GM12878 (cell line): ENCODE measurements around the gene TRAPPC12. TPM values are rescaled to one million over a fixed set of nuclear protein-coding genes. Genes with fewer than 3 reads are reported as not detected.

Experiments used
- ATAC-seq: fragments of 200-7000 bp; cut with Tn5 transposase; 3 replicates; pipeline ENCODE4 v1.9.1; 2020; ENCODE audit warnings: mild to moderate bottlenecking, moderate library complexity
- BruUV-seq: library from RNA; stranded (reverse); fragments of 400-500 nt; replicated peaks from 2 replicates; lab custom pipeline; 2021; lab: Mats Ljungman, UMichigan
- CTCF ChIA-PET: fragments of 300-600 bp; sonication (Branson Sonifier 250); formaldehyde crosslinking; extraction: SDS; loops from one replicate; lab custom pipeline; 2021; ENCODE audit warnings: inconsistent platforms; lab: Yijun Ruan, JAX
- POLR2A ChIA-PET: fragments of 350-600 bp; formaldehyde crosslinking; extraction: SDS; loops from one replicate; lab custom pipeline; 2021; ENCODE audit warnings: inconsistent platforms; lab: Charles Lee
- RAD21 ChIA-PET: fragments of 300-600 bp; sonication (Branson Sonifier 250); formaldehyde crosslinking; loops from one replicate; lab custom pipeline; 2023; ENCODE audit warnings: antibody characterized with exemption; ENCODE audit not compliant: unreplicated experiment; lab: Charles Lee
- SMC1A ChIA-PET: fragments of 300-600 bp; sonication (Branson Sonifier 250); formaldehyde crosslinking; loops from one replicate; lab custom pipeline; 2023; ENCODE audit not compliant: unreplicated experiment, uncharacterized antibody; lab: Charles Lee
- DNase-seq: peaks from one replicate; pipeline ENCODE4 v3.0.0-alpha.2; 2011; ENCODE audit warnings: low read depth, low spot score
- FAIRE-seq: peaks from 3 replicates; lab custom pipeline; 2011; peaks lifted over from hg19 to GRCh38; lab: Jason Lieb, UNC
- H2AFZ ChIP-seq: 2 replicates; pipeline ENCODE4 v1.6.0; 2011; ENCODE audit warnings: low read depth, low read length, control low read depth; ENCODE audit not compliant: control insufficient read depth
- H3K27ac ChIP-seq: 2 replicates; pipeline ENCODE4 v1.5.1; 2011; ENCODE audit warnings: control low read depth; ENCODE audit not compliant: control insufficient read depth, insufficient read depth
- H3K27me3 ChIP-seq, 2 experiments: replicated peaks in 1 of 2; 2 replicates each; pipeline versions ENCODE4 v1.6.0 to v1.6.1; 2011; ENCODE audit warnings: low read length in 1 of 2; ENCODE audit not compliant: control insufficient read depth in 2 of 2, insufficient read depth in 2 of 2
- H3K36me3 ChIP-seq, 2 experiments: 2 replicates each; pipeline ENCODE4 v1.5.1; 2011; ENCODE audit warnings: low read length in 1 of 2; ENCODE audit not compliant: control insufficient read depth in 2 of 2, insufficient read depth in 2 of 2
- H3K4me1 ChIP-seq: 2 replicates; pipeline ENCODE4 v1.6.1; 2011; ENCODE audit warnings: mild to moderate bottlenecking, low read length, moderate library complexity, mixed read lengths; ENCODE audit not compliant: control insufficient read depth, insufficient read depth
- H3K4me2 ChIP-seq: 2 replicates; pipeline ENCODE4 v1.6.0; 2011; ENCODE audit warnings: control low read depth; ENCODE audit not compliant: control insufficient read depth, insufficient read depth
- H3K4me3 ChIP-seq: fragments of 200-600 bp; sonication (generic); 2 replicates; pipeline ENCODE4 v1.5.1; 2016
- H3K79me2 ChIP-seq: 2 replicates; pipeline ENCODE4 v1.6.0; 2011; ENCODE audit warnings: low read length; ENCODE audit not compliant: control insufficient read depth, insufficient read depth
- H3K9ac ChIP-seq: 2 replicates; pipeline ENCODE4 v1.8.0; 2011; ENCODE audit warnings: low read length, control low read depth, mixed read lengths; ENCODE audit not compliant: control insufficient read depth, insufficient read depth
- H3K9me3 ChIP-seq: replicated peaks from 3 replicates; pipeline ENCODE4 v1.5.1; 2011; ENCODE audit warnings: mild to moderate bottlenecking, low read length; ENCODE audit not compliant: control insufficient read depth, insufficient read depth
- H4K20me1 ChIP-seq: 2 replicates; pipeline ENCODE4 v1.6.0; 2011; ENCODE audit not compliant: control insufficient read depth, insufficient read depth
- CBX5 ChIP-seq: sonication (generic); IDR thresholded peaks from 2 replicates; pipeline ENCODE4 v1.6.1; 2016; ENCODE audit warnings: low read depth, moderate library complexity, mild to moderate bottlenecking, inconsistent platforms
- CREM ChIP-seq: IDR thresholded peaks from 2 replicates; pipeline ENCODE4 v1.6.1; 2014; ENCODE audit warnings: antibody characterized with exemption, low read depth
- JUNB ChIP-seq: IDR thresholded peaks from 2 replicates; pipeline ENCODE4 v1.6.1; 2016; ENCODE audit warnings: antibody characterized with exemption, mild to moderate bottlenecking
- MYC ChIP-seq: IDR thresholded peaks from 2 replicates; pipeline ENCODE4 v1.6.1; 2011; ENCODE audit warnings: mild to moderate bottlenecking, low read length, moderate library complexity, inconsistent platforms; ENCODE audit not compliant: insufficient read depth, insufficient replicate concordance, insufficient read length, severe bottlenecking
- NBN ChIP-seq: fragments of 450-650 bp; IDR thresholded peaks from 2 replicates; pipeline ENCODE4 v1.6.1; 2016
- NFIC ChIP-seq: IDR thresholded peaks from 2 replicates; pipeline ENCODE4 v1.6.1; 2012; ENCODE audit warnings: low read depth, mild to moderate bottlenecking, inconsistent platforms, low read length, moderate library complexity
- ZBED1 ChIP-seq: IDR thresholded peaks from 2 replicates; pipeline ENCODE4 v1.6.1; 2016; ENCODE audit warnings: borderline replicate concordance
- WGBS: methylation state at CpG from one replicate; pipeline ENCODE4 v1.1.6; 2016; ENCODE audit warnings: low lambda C conversion rate; ENCODE audit not compliant: insufficient replicate concordance, insufficient coverage; ENCODE audit errors: missing lambda C conversion rate; 5-methylcytosine and 5-hydroxymethylcytosine counted together
- in situ Hi-C: fragments of 300-500 bp; cut with MboI; formaldehyde crosslinking; loops from 9 replicates; pipeline ENCODE4 v1.14.3; 2018; ENCODE audit warnings: mixed read lengths
- intact Hi-C: fragments of 100-400 bp; cut with micrococcal nuclease; formaldehyde crosslinking; loops from one replicate; pipeline ENCODE4 v1.14.2; 2022; ENCODE audit not compliant: unreplicated experiment
- polyA plus RNA-seq, 11 experiments: library from polyadenylated mRNA; depleted of rRNA in 4 of 11; unstranded in 6 of 11; stranded (reverse) in 5 of 11; fragments of >200 nt; fragmentation: Nextera tagmentation in 4 of 11; fragmentation: Illumina TruSeq in 1 of 11; extraction: Ambion mirVana in 4 of 11; extraction: Trizol in 1 of 11; gene quantifications; 1 replicate in 1 of 11; 2 replicates in 10 of 11; pipeline versions ENCODE4 v1.2.1 to v1.2.3, GENCODE V29; 2011 to 2016; ENCODE audit warnings: inconsistent platforms in 2 of 11, missing spikeins in 2 of 11, low read depth in 1 of 11
- total RNA-seq, 4 experiments: library from RNA; depleted of rRNA in 3 of 4; stranded (reverse); fragments of >200 nt in 3 of 4; fragmentation: Illumina TruSeq in 1 of 4; extraction: Trizol in 1 of 4; gene quantifications; 2 replicates each; pipeline versions ENCODE4 v1.2.1 to v1.2.3, GENCODE V29; 2013 to 2021
- TF ChIP-seq, protein P1 (sequence below): fragments of 450-650 bp; formaldehyde crosslinking; IDR thresholded peaks from 2 replicates; pipeline ENCODE4 v1.4.0; 2020; ENCODE audit warnings: mild to moderate bottlenecking, moderate library complexity
- TF ChIP-seq, protein P2 (sequence below): fragments of 450-650 bp; IDR thresholded peaks from 2 replicates; pipeline ENCODE4 v1.6.1; 2018; ENCODE audit warnings: mild to moderate bottlenecking, low read depth, moderate library complexity; ENCODE audit not compliant: partially characterized antibody

TRAPPC12 gene
- total and polyA plus RNA-seq, 10 of the 15 experiments (the other 5 are each of a cell fraction or from before 2014, with no cell fraction given), result 8.6 to 77.1 (median 37.4) TPM

DNA sequence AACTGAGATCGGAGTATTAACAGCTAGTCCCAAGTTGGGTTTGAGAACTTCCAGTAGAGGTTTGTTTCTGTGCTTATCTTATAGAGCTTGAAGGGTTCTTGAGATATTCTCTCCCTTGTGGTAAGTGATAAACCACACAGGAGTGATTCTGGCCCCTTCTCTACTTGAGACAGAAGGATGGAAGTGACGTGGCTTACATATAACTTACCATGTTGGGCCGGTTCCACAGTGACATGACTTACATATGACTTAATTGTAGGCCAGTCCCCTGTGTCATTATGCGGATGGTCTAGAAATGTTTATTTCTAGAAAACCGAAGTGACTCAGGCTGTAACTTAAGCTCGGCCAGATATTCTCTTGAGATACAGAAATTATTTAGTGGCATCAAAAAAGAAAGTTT lies 62.7 kb downstream of the TRAPPC12 start (continued):
- TF ChIP-seq JUNB, result peak; percentile 40; the same call in 1 of the 2 replicates
- TF ChIP-seq CREM, result peak; percentile 69; the same call in 1 of the 2 replicates

DNA sequence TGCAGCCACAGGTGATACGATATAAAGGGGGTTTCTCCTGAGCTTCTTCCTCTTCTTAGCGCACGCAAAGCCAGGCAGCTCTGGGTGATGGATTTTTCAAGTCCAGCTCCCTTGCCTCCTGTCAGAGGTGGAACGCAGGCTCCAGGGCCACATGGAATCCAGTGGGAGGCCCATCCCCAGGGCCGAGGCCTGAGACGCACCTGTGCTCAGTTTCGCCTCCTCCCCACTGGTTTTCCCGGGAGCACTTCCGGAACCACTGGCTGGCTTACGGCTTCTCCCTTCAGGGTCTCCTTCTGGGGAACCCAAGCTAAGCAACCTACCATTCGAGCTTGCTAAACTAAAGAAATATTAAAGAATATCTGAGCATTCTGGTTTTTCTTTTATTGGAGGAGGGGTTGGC lies 63.6 kb downstream of the TRAPPC12 start:
- no peaks in the 10 kb centered on the region for H3K4me1 ChIP-seq
- H3K4me2 ChIP-seq, result no peak overlapping the region
- TF ChIP-seq NFIC (no peak), ZBED1 (no peak), NBN (no peak), MYC (no peak), CBX5 (no peak)
- TF ChIP-seq, protein P1, sequence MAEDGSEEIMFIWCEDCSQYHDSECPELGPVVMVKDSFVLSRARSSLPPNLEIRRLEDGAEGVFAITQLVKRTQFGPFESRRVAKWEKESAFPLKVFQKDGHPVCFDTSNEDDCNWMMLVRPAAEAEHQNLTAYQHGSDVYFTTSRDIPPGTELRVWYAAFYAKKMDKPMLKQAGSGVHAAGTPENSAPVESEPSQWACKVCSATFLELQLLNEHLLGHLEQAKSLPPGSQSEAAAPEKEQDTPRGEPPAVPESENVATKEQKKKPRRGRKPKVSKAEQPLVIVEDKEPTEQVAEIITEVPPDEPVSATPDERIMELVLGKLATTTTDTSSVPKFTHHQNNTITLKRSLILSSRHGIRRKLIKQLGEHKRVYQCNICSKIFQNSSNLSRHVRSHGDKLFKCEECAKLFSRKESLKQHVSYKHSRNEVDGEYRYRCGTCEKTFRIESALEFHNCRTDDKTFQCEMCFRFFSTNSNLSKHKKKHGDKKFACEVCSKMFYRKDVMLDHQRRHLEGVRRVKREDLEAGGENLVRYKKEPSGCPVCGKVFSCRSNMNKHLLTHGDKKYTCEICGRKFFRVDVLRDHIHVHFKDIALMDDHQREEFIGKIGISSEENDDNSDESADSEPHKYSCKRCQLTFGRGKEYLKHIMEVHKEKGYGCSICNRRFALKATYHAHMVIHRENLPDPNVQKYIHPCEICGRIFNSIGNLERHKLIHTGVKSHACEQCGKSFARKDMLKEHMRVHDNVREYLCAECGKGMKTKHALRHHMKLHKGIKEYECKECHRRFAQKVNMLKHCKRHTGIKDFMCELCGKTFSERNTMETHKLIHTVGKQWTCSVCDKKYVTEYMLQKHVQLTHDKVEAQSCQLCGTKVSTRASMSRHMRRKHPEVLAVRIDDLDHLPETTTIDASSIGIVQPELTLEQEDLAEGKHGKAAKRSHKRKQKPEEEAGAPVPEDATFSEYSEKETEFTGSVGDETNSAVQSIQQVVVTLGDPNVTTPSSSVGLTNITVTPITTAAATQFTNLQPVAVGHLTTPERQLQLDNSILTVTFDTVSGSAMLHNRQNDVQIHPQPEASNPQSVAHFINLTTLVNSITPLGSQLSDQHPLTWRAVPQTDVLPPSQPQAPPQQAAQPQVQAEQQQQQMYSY (CRISPR knock-in tag), result no peak
- TF ChIP-seq, protein P2, sequence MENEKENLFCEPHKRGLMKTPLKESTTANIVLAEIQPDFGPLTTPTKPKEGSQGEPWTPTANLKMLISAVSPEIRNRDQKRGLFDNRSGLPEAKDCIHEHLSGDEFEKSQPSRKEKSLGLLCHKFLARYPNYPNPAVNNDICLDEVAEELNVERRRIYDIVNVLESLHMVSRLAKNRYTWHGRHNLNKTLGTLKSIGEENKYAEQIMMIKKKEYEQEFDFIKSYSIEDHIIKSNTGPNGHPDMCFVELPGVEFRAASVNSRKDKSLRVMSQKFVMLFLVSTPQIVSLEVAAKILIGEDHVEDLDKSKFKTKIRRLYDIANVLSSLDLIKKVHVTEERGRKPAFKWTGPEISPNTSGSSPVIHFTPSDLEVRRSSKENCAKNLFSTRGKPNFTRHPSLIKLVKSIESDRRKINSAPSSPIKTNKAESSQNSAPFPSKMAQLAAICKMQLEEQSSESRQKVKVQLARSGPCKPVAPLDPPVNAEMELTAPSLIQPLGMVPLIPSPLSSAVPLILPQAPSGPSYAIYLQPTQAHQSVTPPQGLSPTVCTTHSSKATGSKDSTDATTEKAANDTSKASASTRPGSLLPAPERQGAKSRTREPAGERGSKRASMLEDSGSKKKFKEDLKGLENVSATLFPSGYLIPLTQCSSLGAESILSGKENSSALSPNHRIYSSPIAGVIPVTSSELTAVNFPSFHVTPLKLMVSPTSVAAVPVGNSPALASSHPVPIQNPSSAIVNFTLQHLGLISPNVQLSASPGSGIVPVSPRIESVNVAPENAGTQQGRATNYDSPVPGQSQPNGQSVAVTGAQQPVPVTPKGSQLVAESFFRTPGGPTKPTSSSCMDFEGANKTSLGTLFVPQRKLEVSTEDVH, result no peak
- H3K36me3 ChIP-seq, result peaks cover 12 to 28% of the 10 kb centered on the region in 2 experiments
- no peak overlapping the region for H3K27ac ChIP-seq
- CTCF ChIA-PET, result interaction anchor here (1.3 to 5.4 kb wide), 3 partner anchors 19 to 209 kb away, joined by 3 to 46 read pairs (median 28); no protein-coding TSS in a partner anchor
- no TSS peak for BruUV-seq
- WGBS, result 99% methylated on average over 11 of the region's 11 CpGs
- in situ Hi-C loops (no loop called here), intact Hi-C loops (no loop called here)
- no peak overlapping the region for H2AFZ ChIP-seq
- DNase-seq, result no peak
- RAD21 ChIA-PET, result interaction anchor here (1.2 to 2.7 kb wide), 2 partner anchors 18 to 20 kb away, joined by 4 to 10 read pairs; no protein-coding TSS in a partner anchor
- POLR2A ChIA-PET, result no interaction called here
- no peaks in the 10 kb centered on the region for H4K20me1 ChIP-seq
- no peak overlapping the region for H3K4me3 ChIP-seq
- no peaks in the 10 kb centered on the region; the same call in 2 of the 3 replicates for H3K9me3 ChIP-seq
- H3K79me2 ChIP-seq, result no peaks in the 10 kb centered on the region
- SMC1A ChIA-PET, result interaction anchor here (0.9 to 1.5 kb wide), 6 partner anchors 15 to 48 kb away, joined by 3 to 8 read pairs (median 4); no protein-coding TSS in a partner anchor
- H3K27me3 ChIP-seq, result no peaks in the 10 kb centered on the region
- no peak overlapping the region for H3K9ac ChIP-seq
- no peak for ATAC-seq
- FAIRE-seq, result no peak
